WTC11 (cell line): ENCODE measurements around the gene TPGS2. TPM values are rescaled to one million over a fixed set of nuclear protein-coding genes. Genes with fewer than 3 reads are reported as not detected.

Experiments used
- ATAC-seq: fragments of 200-7000 bp; cut with Tn5 transposase; 2 replicates; pipeline ENCODE4 v1.10.0; 2021; ENCODE audit warnings: mild to moderate bottlenecking, moderate library complexity
- CTCF ChIA-PET: fragments of 300-600 bp; sonication (Branson Sonifier 250); formaldehyde crosslinking; loops from one replicate; lab custom pipeline; 2021; ENCODE audit warnings: antibody characterized with exemption; lab: Charles Lee
- POLR2A ChIA-PET: fragments of 350-600 bp; sonication (Branson Sonifier 250); formaldehyde crosslinking; loops from one replicate; lab custom pipeline; 2021; ENCODE audit warnings: antibody characterized with exemption; lab: Charles Lee
- DNase-seq: peaks from one replicate; pipeline ENCODE4 v3.0.0; 2021; ENCODE audit warnings: low spot score
- H3K27ac Mint-ChIP-seq: 2 replicates; pipeline ENCODE4 v1.8.0; 2021; ENCODE audit warnings: mixed read lengths
- H3K27me3 Mint-ChIP-seq: 2 replicates; pipeline ENCODE4 v1.8.0; 2021; ENCODE audit warnings: low read depth, mild to moderate bottlenecking, moderate library complexity, mixed read lengths
- H3K36me3 Mint-ChIP-seq: 2 replicates; pipeline ENCODE4 v1.8.0; 2021; ENCODE audit warnings: mixed read lengths
- H3K4me1 Mint-ChIP-seq: 2 replicates; pipeline ENCODE4 v1.8.0; 2022; ENCODE audit warnings: mixed read lengths
- H3K4me3 Mint-ChIP-seq: 2 replicates; pipeline ENCODE4 v1.8.0; 2021; ENCODE audit warnings: mild to moderate bottlenecking, moderate library complexity, mixed read lengths
- H3K9me3 Mint-ChIP-seq: 2 replicates; pipeline ENCODE4 v1.8.0; 2021; ENCODE audit warnings: mixed read lengths
- AFF4 ChIP-seq: sonication (generic); formaldehyde crosslinking; IDR thresholded peaks from 2 replicates; pipeline ENCODE4 v1.8.1; 2023; ENCODE audit warnings: mild to moderate bottlenecking, missing genetic modification reagents, borderline replicate concordance
- ARID4B ChIP-seq: sonication (generic); formaldehyde crosslinking; IDR thresholded peaks from 2 replicates; pipeline ENCODE4 v1.8.0; 2023; ENCODE audit warnings: missing genetic modification reagents, mild to moderate bottlenecking, borderline replicate concordance
- ATF1 ChIP-seq: sonication (generic); formaldehyde crosslinking; IDR thresholded peaks from 2 replicates; pipeline ENCODE4 v1.8.1; 2023; ENCODE audit warnings: mild to moderate bottlenecking, moderate library complexity, missing genetic modification reagents
- ATF3 ChIP-seq: sonication (generic); formaldehyde crosslinking; conservative IDR thresholded peaks from 2 replicates; pipeline ENCODE4 v1.8.1; 2022; ENCODE audit warnings: mild to moderate bottlenecking, missing genetic modification reagents
- CBFB ChIP-seq: sonication (generic); formaldehyde crosslinking; IDR thresholded peaks from 2 replicates; pipeline ENCODE4 v1.8.1; 2022; ENCODE audit warnings: mild to moderate bottlenecking, low read depth, missing genetic modification reagents
- CDX4 ChIP-seq: fragments of 250-450 bp; sonication (Bioruptor Pico); IDR thresholded peaks from 2 replicates; pipeline ENCODE4 v1.9.0; 2021; ENCODE audit warnings: moderate library complexity, mild to moderate bottlenecking, inconsistent platforms, borderline replicate concordance
- E2F1 ChIP-seq: sonication (generic); formaldehyde crosslinking; IDR thresholded peaks from 2 replicates; pipeline ENCODE4 v1.8.0; 2022; ENCODE audit warnings: mild to moderate bottlenecking, missing genetic modification reagents
- FOXP1 ChIP-seq: sonication (generic); formaldehyde crosslinking; IDR thresholded peaks from 2 replicates; pipeline ENCODE4 v1.8.0; 2022; ENCODE audit warnings: missing genetic modification reagents, mild to moderate bottlenecking, moderate library complexity, borderline replicate concordance
- OVOL2 ChIP-seq: fragments of 250-450 bp; sonication (Bioruptor Pico); IDR thresholded peaks from 2 replicates; pipeline ENCODE4 v1.9.0; 2021; ENCODE audit warnings: mild to moderate bottlenecking, borderline replicate concordance
- PREB ChIP-seq: sonication (generic); formaldehyde crosslinking; IDR thresholded peaks from 2 replicates; pipeline ENCODE4 v1.8.1; 2022; ENCODE audit warnings: mild to moderate bottlenecking, missing genetic modification reagents, moderate library complexity, borderline replicate concordance
- STAT6 ChIP-seq: sonication (generic); formaldehyde crosslinking; conservative IDR thresholded peaks from 2 replicates; pipeline ENCODE4 v1.8.1; 2023; ENCODE audit warnings: mild to moderate bottlenecking, low read depth, missing genetic modification reagents, moderate library complexity
- TEAD1 ChIP-seq: sonication (generic); formaldehyde crosslinking; IDR thresholded peaks from 2 replicates; pipeline ENCODE4 v1.8.0; 2022; ENCODE audit warnings: mild to moderate bottlenecking, missing genetic modification reagents
- USF1 ChIP-seq: sonication (generic); formaldehyde crosslinking; IDR thresholded peaks from 2 replicates; pipeline ENCODE4 v1.8.0; 2022; ENCODE audit warnings: mild to moderate bottlenecking, missing genetic modification reagents
- USF2 ChIP-seq: sonication (generic); formaldehyde crosslinking; IDR thresholded peaks from 2 replicates; pipeline ENCODE4 v1.8.1; 2023; ENCODE audit warnings: mild to moderate bottlenecking, missing genetic modification reagents, moderate library complexity
- ZBTB43 ChIP-seq: sonication (generic); formaldehyde crosslinking; IDR thresholded peaks from 2 replicates; pipeline ENCODE4 v1.8.1; 2023; ENCODE audit warnings: mild to moderate bottlenecking, missing genetic modification reagents
- total RNA-seq: library from RNA; stranded (reverse); gene quantifications from 3 replicates; pipeline ENCODE4 v1.2.3, GENCODE V29; 2021

Gene TPGS2
- total RNA-seq, 1 experiment from 2014 or later, result 96.9 TPM

GRCh38 chr18:36825526-36825925 is 3.3 kb downstream of the TPGS2 start (continued):
- no peak for TF ChIP-seq STAT6 (CRISPR knock-in tag)
- TF ChIP-seq AFF4 (CRISPR knock-in tag), result no peak
- no peak for TF ChIP-seq TEAD1 (CRISPR knock-in tag)
- TF ChIP-seq ATF1, result no peak
- no peak for TF ChIP-seq USF2
- no peak for TF ChIP-seq FOXP1 (CRISPR knock-in tag)
- TF ChIP-seq E2F1 (CRISPR knock-in tag), result no peak
- TF ChIP-seq CBFB (CRISPR knock-in tag), result no peak
- no peak for TF ChIP-seq ATF3 (CRISPR knock-in tag)

- Mint-ChIP-seq H3K4me1 (no peaks in the 10 kb centered on the region), H3K4me3 (no peak overlapping the region), H3K27me3 (no peaks in the 10 kb centered on the region), H3K36me3 (peaks cover 42% of the 10 kb centered on the region), H3K9me3 (no peaks in the 10 kb centered on the region), H3K27ac (no peak overlapping the region)
- ATAC-seq, result no peak
- ChIA-PET CTCF (interaction anchor here (0.9 to 1.9 kb wide), 2 partner anchors 9 to 134 kb away, joined by 3 to 6 read pairs; no protein-coding TSS in a partner anchor), POLR2A (no interaction called here)
- no peak for DNase-seq
- TF ChIP-seq CDX4 (CRISPR knock-in tag), result no peak
- no peak for TF ChIP-seq OVOL2 (CRISPR knock-in tag)
- TF ChIP-seq ARID4B (CRISPR knock-in tag), result no peak
- no peak for TF ChIP-seq PREB (CRISPR knock-in tag)
- TF ChIP-seq USF1, result no peak
- no peak for TF ChIP-seq ZBTB43 (CRISPR knock-in tag)
Measured at GRCh38 chr18:36821681-36822080, 7.1 kb downstream of the TPGS2 start.
